Neural cell (in vitro differentiated cells): ENCODE measurements around the gene TAGLN2. TPM values are rescaled to one million over a fixed set of nuclear protein-coding genes. Genes with fewer than 3 reads are reported as not detected.

Experiments used
- H2AFZ ChIP-seq: fragments of 200-600, 300-800 bp; sonication (generic), shearing (Covaris generic); 2 replicates; pipeline ENCODE4 v1.6.0; 2014; ENCODE audit warnings: low read depth, mild to moderate bottlenecking, antibody characterized with exemption, low read length, moderate library complexity
- H3F3A ChIP-seq: fragments of 200-600 bp; shearing (Covaris generic); 2 replicates; pipeline ENCODE4 v1.6.1; 2016; ENCODE audit warnings: mild to moderate bottlenecking, moderate library complexity, mixed read lengths, antibody characterized with exemption, low read length; ENCODE audit not compliant: insufficient read depth, poor library complexity, severe bottlenecking
- H3K27ac ChIP-seq: fragments of 200-600, 300-800 bp; sonication (generic), shearing (Covaris generic); 2 replicates; pipeline ENCODE4 v1.5.1; 2014; ENCODE audit warnings: mild to moderate bottlenecking, low read length, moderate library complexity
- H3K27me3 ChIP-seq: fragments of 300-800, 200-600 bp; sonication (generic), shearing (Covaris generic); 2 replicates; pipeline ENCODE4 v1.6.0; 2014; ENCODE audit warnings: mild to moderate bottlenecking, low read depth, low read length, moderate library complexity; ENCODE audit not compliant: insufficient read depth
- H3K36me3 ChIP-seq: fragments of 300-800, 200-600 bp; sonication (generic), shearing (Covaris generic); 2 replicates; pipeline ENCODE4 v1.5.1; 2014; ENCODE audit warnings: mild to moderate bottlenecking, antibody characterized with exemption, low read length, moderate library complexity; ENCODE audit not compliant: insufficient read depth
- H3K4me2 ChIP-seq: fragments of 300-800, 200-600 bp; sonication (generic), shearing (Covaris generic); 2 replicates; pipeline ENCODE4 v1.6.0; 2014; ENCODE audit warnings: mild to moderate bottlenecking, low read length
- H3K4me3 ChIP-seq: fragments of 300-800, 200-600 bp; sonication (generic), shearing (Covaris generic); 2 replicates; pipeline ENCODE4 v1.5.1; 2014; ENCODE audit warnings: mild to moderate bottlenecking, low read length, moderate library complexity
- H3K79me2 ChIP-seq: fragments of 200-600 bp; shearing (Covaris generic); replicated peaks from 2 replicates; pipeline ENCODE4 v1.6.0; 2014; ENCODE audit warnings: mild to moderate bottlenecking, low read length, moderate library complexity; ENCODE audit not compliant: insufficient read depth
- H3K9ac ChIP-seq: fragments of 300-800, 200-600 bp; sonication (generic), shearing (Covaris generic); 2 replicates; pipeline ENCODE4 v1.6.1; 2016; ENCODE audit warnings: mild to moderate bottlenecking, low read length, mixed read lengths
- H3K9me2 ChIP-seq: fragments of 200-600 bp; shearing (Covaris generic); 2 replicates; pipeline ENCODE4 v1.6.1; 2016; ENCODE audit warnings: mild to moderate bottlenecking, low read length, mixed read lengths; ENCODE audit not compliant: insufficient read depth
- H3K9me3 ChIP-seq: fragments of 200-600, 300-800 bp; sonication (generic), shearing (Covaris generic); 2 replicates; pipeline ENCODE4 v1.6.1; 2016; ENCODE audit warnings: mild to moderate bottlenecking, mixed run types, low read length, moderate library complexity, mixed read lengths
- H4K20me1 ChIP-seq: fragments of 200-600 bp; shearing (Covaris generic); 2 replicates; pipeline ENCODE4 v1.6.1; 2016; ENCODE audit warnings: mild to moderate bottlenecking, mixed run types; ENCODE audit not compliant: insufficient read depth
- CTCF ChIP-seq: fragments of 450-650 bp; IDR thresholded peaks from 2 replicates; pipeline ENCODE4 v1.5.1; 2014; ENCODE audit warnings: antibody characterized with exemption, mild to moderate bottlenecking, moderate library complexity; ENCODE audit not compliant: poor library complexity, severe bottlenecking
- EP300 ChIP-seq: fragments of 450-650 bp; conservative IDR thresholded peaks from 2 replicates; pipeline ENCODE4 v1.6.1; 2014; ENCODE audit warnings: antibody characterized with exemption, mild to moderate bottlenecking, moderate library complexity; ENCODE audit not compliant: poor library complexity, severe bottlenecking
- EZH2 ChIP-seq: fragments of 200-600, 300-800 bp; shearing (Covaris generic), sonication (generic); IDR thresholded peaks from 2 replicates; pipeline ENCODE4 v1.6.1; 2014; ENCODE audit warnings: antibody characterized with exemption, low read length, borderline replicate concordance, mild to moderate bottlenecking; ENCODE audit not compliant: insufficient read depth, poor library complexity, severe bottlenecking
- MXI1 ChIP-seq: fragments of 450-650 bp; conservative IDR thresholded peaks from 2 replicates; pipeline ENCODE4 v1.6.1; 2014; ENCODE audit warnings: antibody characterized with exemption, mild to moderate bottlenecking; ENCODE audit not compliant: poor library complexity, severe bottlenecking
- POLR2AphosphoS5 ChIP-seq: IDR thresholded peaks from 2 replicates; pipeline ENCODE4 v1.6.1; 2012
- RAD21 ChIP-seq: fragments of 450-650 bp; conservative IDR thresholded peaks from 2 replicates; pipeline ENCODE4 v1.6.1; 2014; ENCODE audit warnings: antibody characterized with exemption, mild to moderate bottlenecking, moderate library complexity
- REST ChIP-seq: IDR thresholded peaks from 2 replicates; pipeline ENCODE4 v1.6.1; 2012; ENCODE audit warnings: borderline replicate concordance
- SMC3 ChIP-seq: fragments of 450-650 bp; conservative IDR thresholded peaks from 2 replicates; pipeline ENCODE4 v1.6.1; 2014; ENCODE audit warnings: antibody characterized with exemption, mild to moderate bottlenecking, moderate library complexity; ENCODE audit not compliant: poor library complexity
- TAF1 ChIP-seq: IDR thresholded peaks from 2 replicates; pipeline ENCODE4 v1.6.1; 2012; ENCODE audit warnings: low read depth
- polyA plus RNA-seq: library from polyadenylated mRNA; depleted of rRNA; stranded (reverse); fragments of >200 nt; gene quantifications from 2 replicates; pipeline ENCODE4 v1.2.3, GENCODE V29; 2014

TAGLN2 gene
- polyA plus RNA-seq, 1 donor from 2014 or later, result 0.52 TPM

- H3K27ac ChIP-seq, result no peak overlapping the region
- no peaks in the 10 kb centered on the region for H3K9me3 ChIP-seq
- H3K4me2 ChIP-seq, result no peak overlapping the region
- H3K27me3 ChIP-seq, result no peaks in the 10 kb centered on the region
- no peaks in the 10 kb centered on the region for H3K36me3 ChIP-seq
- no peaks in the 10 kb centered on the region for H4K20me1 ChIP-seq
- TF ChIP-seq POLR2AphosphoS5 (no peak), EZH2 (no peak), RAD21 (no peak), EP300 (no peak), TAF1 (no peak), CTCF (no peak), SMC3 (no peak), REST (no peak), MXI1 (no peak)
- H3K4me3 ChIP-seq, result no peak overlapping the region
- H3K9ac ChIP-seq, result no peak overlapping the region
- no peaks in the 10 kb centered on the region for H3F3A ChIP-seq
- no peaks in the 10 kb centered on the region for H3K9me2 ChIP-seq
- H2AFZ ChIP-seq, result no peak overlapping the region
- no peaks in the 10 kb centered on the region for H3K79me2 ChIP-seq
Observed at GRCh38 chr1:159935719-159936272, 10.5 kb upstream of the TAGLN2 start.

- Histone ChIP-seq H3K27me3 (no peaks in the 10 kb centered on the region), H3K9ac (no peak overlapping the region), H3K27ac (no peak overlapping the region), H3K36me3 (no peaks in the 10 kb centered on the region), H2AFZ (no peak overlapping the region), H3K79me2 (no peaks in the 10 kb centered on the region), H3K9me2 (no peaks in the 10 kb centered on the region), H4K20me1 (no peaks in the 10 kb centered on the region), H3K4me3 (no peak overlapping the region), H3K9me3 (no peaks in the 10 kb centered on the region), H3K4me2 (no peak overlapping the region), H3F3A (no peaks in the 10 kb centered on the region)
- TF ChIP-seq EP300 (no peak), MXI1 (no peak), RAD21 (no peak), REST (no peak), EZH2 (no peak), SMC3 (no peak), TAF1 (no peak), CTCF (no peak), POLR2AphosphoS5 (no peak)
Observed at GRCh38 chr1:159935305-159935704, 10.0 kb upstream of the TAGLN2 start.
